ENCODE measurements around the gene PCDHA3. TPM values are rescaled to one million over a fixed set of nuclear protein-coding genes. Genes with fewer than 3 reads are reported as not detected.
"Not testable (repeated sequence)": the region's sequence is repeated elsewhere in the genome, so short reads cannot be mapped to it uniquely, and the experiment has no call there.

Gene PCDHA3
- total and polyA plus RNA-seq, 4 donors: 2.1 to 13.2 (median 8.9) TPM

DNA sequence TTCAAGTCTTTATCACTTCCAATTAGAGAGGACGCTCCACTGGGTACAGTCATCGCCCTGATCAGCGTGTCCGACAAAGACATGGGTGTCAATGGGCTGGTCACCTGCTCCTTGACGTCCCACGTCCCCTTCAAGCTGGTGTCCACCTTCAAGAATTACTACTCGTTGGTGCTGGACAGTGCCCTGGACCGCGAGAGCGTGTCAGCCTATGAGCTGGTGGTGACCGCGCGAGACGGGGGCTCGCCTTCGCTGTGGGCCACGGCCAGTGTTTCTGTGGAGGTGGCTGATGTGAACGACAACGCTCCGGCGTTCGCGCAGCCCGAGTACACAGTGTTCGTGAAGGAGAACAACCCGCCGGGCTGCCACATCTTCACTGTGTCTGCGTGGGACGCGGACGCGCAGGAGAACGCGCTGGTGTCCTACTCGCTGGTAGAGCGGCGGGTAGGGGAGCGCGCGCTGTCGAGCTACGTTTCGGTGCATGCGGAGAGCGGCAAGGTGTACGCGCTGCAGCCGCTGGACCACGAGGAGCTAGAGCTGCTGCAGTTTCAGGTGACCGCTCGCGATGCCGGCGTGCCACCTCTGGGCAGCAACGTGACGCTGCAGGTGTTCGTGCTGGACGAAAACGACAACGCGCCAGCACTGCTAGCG, 7.5 kb downstream of the PCDHA3 start:
- peaks cover 12% of the 10 kb centered on the region for H3K9me3 ChIP-seq (ENCODE audit: control insufficient read depth, insufficient read depth, low read length)
- DNase-seq (ENCODE audit: low read depth in 4 of 6, low spot score in 6 of 6); H3K4me1 ChIP-seq (ENCODE audit: control insufficient read depth, insufficient read depth, low read length); H3K27ac ChIP-seq (ENCODE audit: low read depth, low read length); H3K27me3 ChIP-seq (ENCODE audit: control insufficient read depth, insufficient read depth, low read length); H3K4me3 ChIP-seq (ENCODE audit: low read depth, low read length): not testable (repeated sequence)
- H3K36me3 ChIP-seq (ENCODE audit: control insufficient read depth, insufficient read depth, low read length): peaks cover 11% of the 10 kb centered on the region
- 53% methylated on average over 62 of the region's 62 CpGs for WGBS (ENCODE audit: insufficient coverage)

DNA sequence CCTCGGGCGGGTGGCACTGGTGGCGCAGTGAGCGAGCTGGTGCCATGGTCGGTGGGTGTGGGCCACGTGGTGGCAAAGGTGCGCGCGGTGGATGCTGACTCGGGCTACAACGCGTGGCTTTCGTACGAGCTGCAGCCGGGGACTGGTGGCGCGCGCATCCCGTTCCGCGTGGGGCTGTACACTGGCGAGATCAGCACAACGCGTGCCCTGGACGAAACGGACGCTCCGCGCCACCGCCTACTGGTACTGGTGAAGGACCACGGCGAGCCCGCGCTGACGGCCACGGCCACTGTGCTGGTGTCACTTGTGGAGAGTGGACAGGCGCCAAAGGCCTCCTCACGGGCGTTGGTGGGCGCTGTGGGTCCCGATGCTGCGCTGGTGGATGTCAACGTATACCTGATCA, 8.0 kb downstream of the PCDHA3 start:
- H3K36me3 ChIP-seq (ENCODE audit: control insufficient read depth, insufficient read depth, low read length): peaks cover 11% of the 10 kb centered on the region
- 60% methylated on average over 43 of the region's 43 CpGs for WGBS (ENCODE audit: insufficient coverage)

DNA sequence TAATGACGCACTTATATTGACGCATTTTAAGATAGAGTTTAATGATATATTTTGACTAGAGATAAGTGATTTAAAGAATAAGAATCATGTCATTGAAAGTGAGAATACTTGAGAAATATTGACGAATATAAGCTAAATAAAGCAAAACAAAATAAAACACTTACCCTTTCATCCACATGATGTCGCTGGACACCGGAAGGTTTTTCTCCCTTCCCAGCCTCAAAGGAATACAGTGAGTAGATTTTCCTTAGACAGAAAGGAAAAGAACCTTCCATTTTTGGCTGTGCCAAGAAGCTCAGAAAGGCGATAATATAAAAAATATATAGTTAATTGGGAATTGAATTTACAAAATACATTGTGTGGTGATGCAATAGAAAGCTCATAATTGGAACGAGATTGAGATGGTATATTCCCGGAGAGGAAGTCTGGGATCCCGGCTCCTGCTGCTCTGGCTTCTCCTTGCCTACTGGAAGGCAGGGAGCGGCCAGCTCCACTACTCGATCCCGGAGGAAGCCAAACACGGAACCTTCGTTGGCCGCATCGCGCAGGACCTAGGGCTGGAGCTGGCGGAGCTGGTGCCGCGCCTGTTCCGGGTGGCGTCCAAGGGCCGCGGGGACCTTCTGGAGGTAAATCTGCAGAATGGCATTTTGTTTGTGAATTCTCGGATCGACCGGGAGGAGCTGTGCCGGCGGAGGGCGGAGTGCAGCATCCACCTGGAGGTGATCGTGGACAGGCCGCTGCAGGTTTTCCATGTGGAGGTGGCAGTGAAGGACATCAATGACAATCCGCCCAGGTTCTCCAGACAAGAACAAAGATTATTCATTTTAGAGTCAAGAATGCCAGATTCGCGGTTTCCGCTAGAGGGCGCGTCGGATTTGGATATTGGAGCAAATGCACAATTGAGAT, 20.8 kb downstream of the PCDHA3 start, which contains the start of gene PCDHA5:
Gene PCDHA5, plus strand, starts transcription at position 239 of the 906 bp plus-strand sequence.
- H3K4me3 ChIP-seq (ENCODE audit: low read depth, low read length): no peak within 1 kb of the TSS
- H3K27me3 ChIP-seq (ENCODE audit: control insufficient read depth, insufficient read depth, low read length): no peaks in the 10 kb centered on the region
- WGBS (ENCODE audit: insufficient coverage): 28% methylated on average over 33 of the region's 39 CpGs
- DNase-seq (ENCODE audit: low read depth in 4 of 6, low spot score in 6 of 6): peak in 2 of 6 donors; percentile 22 to 32
- H3K27ac ChIP-seq (ENCODE audit: low read depth, low read length): no peak within 1 kb of the TSS
- peaks cover 1% of the 10 kb centered on the region for H3K9me3 ChIP-seq (ENCODE audit: control insufficient read depth, insufficient read depth, low read length)
- no peaks in the 10 kb centered on the region for H3K4me1 ChIP-seq (ENCODE audit: control insufficient read depth, insufficient read depth, low read length)
- H3K36me3 ChIP-seq (ENCODE audit: control insufficient read depth, insufficient read depth, low read length): peaks cover 6% of the 10 kb centered on the region

More for the DNA sequence above, 8.0 kb downstream of the PCDHA3 start:
- no peak overlapping the region for H3K4me3 ChIP-seq (ENCODE audit: low read depth, low read length)
- H3K27me3 ChIP-seq (ENCODE audit: control insufficient read depth, insufficient read depth, low read length): no peaks in the 10 kb centered on the region
- H3K9me3 ChIP-seq (ENCODE audit: control insufficient read depth, insufficient read depth, low read length): peaks cover 10% of the 10 kb centered on the region
- no peaks in the 10 kb centered on the region for H3K4me1 ChIP-seq (ENCODE audit: control insufficient read depth, insufficient read depth, low read length)
- no peak overlapping the region for H3K27ac ChIP-seq (ENCODE audit: low read depth, low read length)
- DNase-seq (ENCODE audit: low read depth in 4 of 6, low spot score in 6 of 6): no peak

DNA sequence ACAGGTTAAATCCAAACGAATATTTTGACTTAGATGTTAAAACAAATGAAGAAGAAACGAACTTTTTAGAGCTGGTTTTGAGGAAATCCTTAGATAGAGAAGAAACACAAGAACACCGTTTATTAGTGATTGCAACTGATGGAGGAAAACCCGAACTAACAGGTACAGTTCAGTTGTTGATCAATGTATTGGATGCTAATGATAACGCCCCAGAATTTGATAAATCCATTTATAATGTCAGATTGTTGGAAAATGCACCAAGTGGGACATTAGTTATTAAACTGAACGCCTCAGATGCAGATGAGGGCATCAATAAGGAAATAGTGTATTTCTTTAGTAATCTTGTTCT, 21.4 kb downstream of the PCDHA3 start:
- H3K36me3 ChIP-seq (ENCODE audit: control insufficient read depth, insufficient read depth, low read length): peaks cover 6% of the 10 kb centered on the region
- H3K27ac ChIP-seq (ENCODE audit: low read depth, low read length): no peak overlapping the region
- DNase-seq (ENCODE audit: low read depth in 4 of 6, low spot score in 6 of 6): no peak
- no peaks in the 10 kb centered on the region for H3K4me1 ChIP-seq (ENCODE audit: control insufficient read depth, insufficient read depth, low read length)
- H3K4me3 ChIP-seq (ENCODE audit: low read depth, low read length): no peak overlapping the region
- 30% methylated on average over 4 of the region's 6 CpGs for WGBS (ENCODE audit: insufficient coverage)
- H3K27me3 ChIP-seq (ENCODE audit: control insufficient read depth, insufficient read depth, low read length): no peaks in the 10 kb centered on the region
- peaks cover 3% of the 10 kb centered on the region for H3K9me3 ChIP-seq (ENCODE audit: control insufficient read depth, insufficient read depth, low read length)

DNA sequence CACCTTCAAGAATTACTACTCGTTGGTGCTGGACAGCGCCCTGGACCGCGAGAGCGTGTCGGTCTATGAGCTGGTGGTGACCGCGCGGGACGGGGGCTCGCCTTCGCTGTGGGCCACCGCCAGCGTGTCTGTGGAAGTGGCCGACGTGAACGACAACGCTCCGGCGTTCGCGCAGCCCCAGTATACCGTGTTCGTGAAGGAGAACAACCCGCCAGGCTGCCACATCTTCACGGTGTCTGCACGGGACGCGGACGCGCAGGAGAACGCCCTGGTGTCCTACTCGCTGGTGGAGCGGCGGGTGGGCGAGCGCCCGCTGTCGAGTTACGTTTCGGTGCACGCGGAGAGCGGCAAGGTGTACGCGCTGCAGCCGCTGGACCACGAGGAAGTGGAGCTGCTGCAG, 22.1 kb downstream of the PCDHA3 start:
- not testable (repeated sequence) for H3K9me3 ChIP-seq (ENCODE audit: control insufficient read depth, insufficient read depth, low read length); H3K4me1 ChIP-seq (ENCODE audit: control insufficient read depth, insufficient read depth, low read length); H3K4me3 ChIP-seq (ENCODE audit: low read depth, low read length); DNase-seq (ENCODE audit: low read depth in 4 of 6, low spot score in 6 of 6); H3K27ac ChIP-seq (ENCODE audit: low read depth, low read length); H3K27me3 ChIP-seq (ENCODE audit: control insufficient read depth, insufficient read depth, low read length); H3K36me3 ChIP-seq (ENCODE audit: control insufficient read depth, insufficient read depth, low read length)
- WGBS (ENCODE audit: insufficient coverage): 37% methylated on average over 48 of the region's 48 CpGs

DNA sequence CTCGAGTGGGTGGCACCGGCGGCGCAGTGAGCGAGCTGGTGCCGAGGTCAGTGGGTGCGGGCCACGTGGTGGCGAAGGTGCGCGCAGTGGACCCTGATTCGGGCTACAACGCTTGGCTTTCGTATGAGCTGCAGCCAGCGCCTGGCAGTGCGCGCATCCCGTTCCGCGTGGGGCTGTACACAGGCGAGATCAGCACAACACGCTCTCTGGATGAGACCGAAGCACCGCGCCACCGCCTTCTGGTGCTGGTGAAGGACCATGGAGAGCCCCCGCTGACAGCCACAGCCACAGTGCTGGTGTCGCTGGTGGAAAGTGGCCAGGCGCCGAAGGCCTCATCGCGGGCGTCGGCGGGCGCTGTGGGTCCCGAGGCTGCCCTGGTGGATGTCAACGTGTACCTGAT, 22.6 kb downstream of the PCDHA3 start:
- H3K36me3 ChIP-seq (ENCODE audit: control insufficient read depth, insufficient read depth, low read length): peaks cover 6% of the 10 kb centered on the region
- no peaks in the 10 kb centered on the region for H3K4me1 ChIP-seq (ENCODE audit: control insufficient read depth, insufficient read depth, low read length)
- no peaks in the 10 kb centered on the region for H3K27me3 ChIP-seq (ENCODE audit: control insufficient read depth, insufficient read depth, low read length)
- peaks cover 3% of the 10 kb centered on the region for H3K9me3 ChIP-seq (ENCODE audit: control insufficient read depth, insufficient read depth, low read length)
- DNase-seq (ENCODE audit: low read depth in 4 of 6, low spot score in 6 of 6): no peak
- no peak overlapping the region for H3K4me3 ChIP-seq (ENCODE audit: low read depth, low read length)
- H3K27ac ChIP-seq (ENCODE audit: low read depth, low read length): no peak overlapping the region
- 49% methylated on average over 38 of the region's 38 CpGs for WGBS (ENCODE audit: insufficient coverage)

DNA sequence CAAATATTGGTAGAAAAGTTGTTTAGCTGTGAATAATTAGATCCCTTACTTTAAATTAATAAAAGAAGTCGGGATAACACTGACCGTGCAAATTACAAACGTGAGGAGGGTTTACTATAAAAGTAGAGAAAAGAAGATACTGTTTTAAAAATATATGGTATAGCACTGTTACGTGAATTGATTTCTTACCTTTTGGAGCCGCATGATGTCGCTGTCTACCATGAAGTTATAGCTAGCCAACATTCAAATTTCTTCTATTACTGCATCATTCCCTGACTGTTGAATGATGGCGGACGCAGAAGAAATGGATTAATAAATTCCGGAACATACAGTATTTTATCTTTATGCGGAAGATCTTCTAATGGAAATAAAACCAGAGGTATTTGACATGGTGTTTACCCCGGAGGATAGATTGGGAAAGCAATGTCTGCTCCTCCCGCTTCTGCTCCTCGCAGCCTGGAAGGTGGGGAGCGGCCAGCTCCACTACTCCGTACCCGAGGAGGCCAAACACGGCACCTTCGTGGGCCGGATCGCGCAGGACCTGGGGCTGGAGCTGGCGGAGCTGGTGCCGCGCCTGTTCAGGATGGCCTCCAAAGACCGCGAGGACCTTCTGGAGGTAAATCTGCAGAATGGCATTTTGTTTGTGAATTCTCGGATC, 27.0 kb downstream of the PCDHA3 start, which contains the start of gene PCDHA6:
Gene PCDHA6, plus strand, starts transcription at position 257 of the 658 bp plus-strand sequence. Its CDS starts 132 bp downstream, at position 389.
- peak in 2 of 6 donors; percentile 31 to 68 for DNase-seq (ENCODE audit: low read depth in 4 of 6, low spot score in 6 of 6)
- Histone ChIP-seq H3K9me3 (ENCODE audit: control insufficient read depth, insufficient read depth, low read length) (peaks cover 12% of the 10 kb centered on the region), H3K4me3 (ENCODE audit: low read depth, low read length) (peak within 1 kb of the TSS; percentile 9), H3K27me3 (ENCODE audit: control insufficient read depth, insufficient read depth, low read length) (no peaks in the 10 kb centered on the region), H3K36me3 (ENCODE audit: control insufficient read depth, insufficient read depth, low read length) (peaks cover 13% of the 10 kb centered on the region), H3K27ac (ENCODE audit: low read depth, low read length) (no peak within 1 kb of the TSS), H3K4me1 (ENCODE audit: control insufficient read depth, insufficient read depth, low read length) (no peaks in the 10 kb centered on the region)
- WGBS (ENCODE audit: insufficient coverage): 13% methylated on average over 16 of the region's 27 CpGs

DNA sequence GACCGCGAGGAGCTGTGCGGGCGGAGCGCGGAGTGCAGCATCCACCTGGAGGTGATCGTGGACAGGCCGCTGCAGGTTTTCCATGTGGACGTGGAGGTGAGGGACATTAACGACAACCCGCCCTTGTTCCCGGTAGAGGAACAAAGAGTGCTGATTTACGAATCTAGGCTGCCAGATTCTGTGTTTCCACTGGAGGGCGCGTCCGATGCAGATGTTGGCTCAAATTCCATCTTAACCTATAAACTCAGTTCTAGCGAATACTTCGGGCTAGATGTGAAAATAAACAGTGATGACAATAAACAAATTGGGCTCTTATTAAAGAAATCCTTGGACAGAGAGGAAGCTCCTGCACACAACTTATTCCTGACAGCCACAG, 27.5 kb downstream of the PCDHA3 start:
- DNase-seq (ENCODE audit: low read depth in 4 of 6, low spot score in 6 of 6): peak in 1 of 6 donors; percentile 28
- Histone ChIP-seq H3K9me3 (ENCODE audit: control insufficient read depth, insufficient read depth, low read length) (peaks cover 14% of the 10 kb centered on the region), H3K4me1 (ENCODE audit: control insufficient read depth, insufficient read depth, low read length) (no peaks in the 10 kb centered on the region), H3K4me3 (ENCODE audit: low read depth, low read length) (peak overlapping the region; percentile 9), H3K27ac (ENCODE audit: low read depth, low read length) (no peak overlapping the region), H3K36me3 (ENCODE audit: control insufficient read depth, insufficient read depth, low read length) (peaks cover 12% of the 10 kb centered on the region), H3K27me3 (ENCODE audit: control insufficient read depth, insufficient read depth, low read length) (no peaks in the 10 kb centered on the region)
- WGBS (ENCODE audit: insufficient coverage): 11% methylated on average over 11 of the region's 18 CpGs
